ENCODE results near the gene C1orf35. TPM values are rescaled to one million over a fixed set of nuclear protein-coding genes. Genes with fewer than 3 reads are reported as not detected.

The C1orf35 gene
- total RNA-seq, 1 experiment from 2014 or later = 31.0 TPM

DNA sequence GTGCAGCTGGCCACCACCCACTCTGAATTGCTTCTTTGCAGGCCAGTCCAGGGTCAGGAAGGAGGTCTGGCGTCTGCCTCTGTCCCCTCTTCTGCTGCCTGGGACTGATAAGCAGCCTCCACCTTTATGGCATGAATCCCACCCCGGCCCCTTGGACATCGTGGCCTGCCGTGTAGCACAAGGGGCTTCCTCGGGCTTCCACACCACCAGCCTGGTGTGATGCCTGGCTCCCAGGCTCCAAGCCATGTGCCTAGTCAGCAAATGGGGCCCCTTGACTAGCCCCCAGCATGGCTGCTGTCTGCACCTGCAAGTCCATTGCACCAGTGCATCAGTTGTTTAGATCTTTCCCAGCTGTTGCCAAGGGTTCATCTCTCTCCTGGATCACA lies 30.5 kb downstream of the C1orf35 start:
- DNase-seq = no peak
- H3K4me2 ChIP-seq (ENCODE audit: insufficient read depth, insufficient read length, low read length) = no peak overlapping the region
- H3K4me1 ChIP-seq (ENCODE audit: insufficient read depth, low read length) = no peaks in the 10 kb centered on the region
- no peak overlapping the region for H4K8ac ChIP-seq (replicated peaks; ENCODE audit: insufficient read length, low read depth, low read length)
- H3K27ac Mint-ChIP-seq = no peak overlapping the region
- no peaks in the 10 kb centered on the region for H3K36me3 Mint-ChIP-seq (ENCODE audit: insufficient read depth in 1 of 3, low read depth in 3 of 3)
- no peak overlapping the region for H2AFZ ChIP-seq (ENCODE audit: low read length)
- no CpG with 5 or more reads among the region's 5 CpGs for WGBS (ENCODE audit: extremely low coverage, insufficient read length, low lambda C conversion rate)
- no peak overlapping the region for H4K91ac ChIP-seq (ENCODE audit: insufficient read length, low read depth, low read length)
- H2BK15ac ChIP-seq (ENCODE audit: low read depth, low read length) = no peak overlapping the region
- no peak overlapping the region for H4K5ac ChIP-seq (ENCODE audit: insufficient read length, low read depth, low read length)
- no peaks in the 10 kb centered on the region for H3K9me3 Mint-ChIP-seq
- no peak overlapping the region for H2BK12ac ChIP-seq (ENCODE audit: insufficient read length, low read depth, low read length)
- peaks cover 75% of the 10 kb centered on the region; the same call in 1 of the 2 replicates for H3K27me3 ChIP-seq (ENCODE audit: insufficient read depth, low read length)
- peaks cover 6 to 18% of the 10 kb centered on the region in 2 experiments for H3K4me1 Mint-ChIP-seq
- H3K27me3 Mint-ChIP-seq (ENCODE audit: low read depth) = peaks cover 77% of the 10 kb centered on the region
- H3K9me3 ChIP-seq (ENCODE audit: control insufficient read depth, low read depth, low read length) = no peaks in the 10 kb centered on the region
- H3K4me3 Mint-ChIP-seq = no peak overlapping the region
- H3K79me2 ChIP-seq (ENCODE audit: insufficient read depth, low read length) = no peaks in the 10 kb centered on the region
- TF ChIP-seq, protein P1, sequence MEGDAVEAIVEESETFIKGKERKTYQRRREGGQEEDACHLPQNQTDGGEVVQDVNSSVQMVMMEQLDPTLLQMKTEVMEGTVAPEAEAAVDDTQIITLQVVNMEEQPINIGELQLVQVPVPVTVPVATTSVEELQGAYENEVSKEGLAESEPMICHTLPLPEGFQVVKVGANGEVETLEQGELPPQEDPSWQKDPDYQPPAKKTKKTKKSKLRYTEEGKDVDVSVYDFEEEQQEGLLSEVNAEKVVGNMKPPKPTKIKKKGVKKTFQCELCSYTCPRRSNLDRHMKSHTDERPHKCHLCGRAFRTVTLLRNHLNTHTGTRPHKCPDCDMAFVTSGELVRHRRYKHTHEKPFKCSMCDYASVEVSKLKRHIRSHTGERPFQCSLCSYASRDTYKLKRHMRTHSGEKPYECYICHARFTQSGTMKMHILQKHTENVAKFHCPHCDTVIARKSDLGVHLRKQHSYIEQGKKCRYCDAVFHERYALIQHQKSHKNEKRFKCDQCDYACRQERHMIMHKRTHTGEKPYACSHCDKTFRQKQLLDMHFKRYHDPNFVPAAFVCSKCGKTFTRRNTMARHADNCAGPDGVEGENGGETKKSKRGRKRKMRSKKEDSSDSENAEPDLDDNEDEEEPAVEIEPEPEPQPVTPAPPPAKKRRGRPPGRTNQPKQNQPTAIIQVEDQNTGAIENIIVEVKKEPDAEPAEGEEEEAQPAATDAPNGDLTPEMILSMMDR (conservative IDR thresholded peaks at IDR 0.05) = no peak
- no peaks in the 10 kb centered on the region for H3K79me1 ChIP-seq (ENCODE audit: insufficient read depth, low read depth, low read length, poor library complexity, severe bottlenecking)
- H3K56ac ChIP-seq (ENCODE audit: insufficient read length, low read depth, low read length) = no peak overlapping the region
- no peak overlapping the region for H3K9ac ChIP-seq (ENCODE audit: extremely low read depth, insufficient read length, low read length)
- H3K27ac ChIP-seq (ENCODE audit: insufficient read length, low read depth, low read length) = no peak overlapping the region
- H3K18ac ChIP-seq (ENCODE audit: insufficient read length, low read depth, low read length) = no peak overlapping the region
- no peak overlapping the region for H2AK5ac ChIP-seq (ENCODE audit: insufficient read length, low read length)
- H3K14ac ChIP-seq (ENCODE audit: insufficient read depth, low read length) = no peak overlapping the region
- H2BK120ac ChIP-seq (ENCODE audit: low read depth, low read length, poor library complexity, severe bottlenecking) = no peak overlapping the region
- H3K23me2 ChIP-seq (ENCODE audit: insufficient read length, low read depth, low read length, poor library complexity, severe bottlenecking) = no peaks in the 10 kb centered on the region
- H2BK20ac ChIP-seq (ENCODE audit: low read depth, low read length, poor library complexity, severe bottlenecking) = no peak overlapping the region
- H4K20me1 ChIP-seq (ENCODE audit: control insufficient read depth, insufficient read depth, insufficient read length) = no peaks in the 10 kb centered on the region
- no peak overlapping the region for H3K23ac ChIP-seq (ENCODE audit: insufficient read length, low read depth, low read length)
- H3K4ac ChIP-seq (ENCODE audit: low read depth, low read length) = no peak overlapping the region
- H3T11ph ChIP-seq (ENCODE audit: low read length) = no peak overlapping the region
- no peak overlapping the region for H2BK5ac ChIP-seq (ENCODE audit: insufficient read length, low read length)
